ENCODE results near the gene CLIP3. TPM values are rescaled to one million over a fixed set of nuclear protein-coding genes. Genes with fewer than 3 reads are reported as not detected.

Gene CLIP3
- total RNA-seq, 1 donor from 2014 or later, result 59.0 TPM

DNA sequence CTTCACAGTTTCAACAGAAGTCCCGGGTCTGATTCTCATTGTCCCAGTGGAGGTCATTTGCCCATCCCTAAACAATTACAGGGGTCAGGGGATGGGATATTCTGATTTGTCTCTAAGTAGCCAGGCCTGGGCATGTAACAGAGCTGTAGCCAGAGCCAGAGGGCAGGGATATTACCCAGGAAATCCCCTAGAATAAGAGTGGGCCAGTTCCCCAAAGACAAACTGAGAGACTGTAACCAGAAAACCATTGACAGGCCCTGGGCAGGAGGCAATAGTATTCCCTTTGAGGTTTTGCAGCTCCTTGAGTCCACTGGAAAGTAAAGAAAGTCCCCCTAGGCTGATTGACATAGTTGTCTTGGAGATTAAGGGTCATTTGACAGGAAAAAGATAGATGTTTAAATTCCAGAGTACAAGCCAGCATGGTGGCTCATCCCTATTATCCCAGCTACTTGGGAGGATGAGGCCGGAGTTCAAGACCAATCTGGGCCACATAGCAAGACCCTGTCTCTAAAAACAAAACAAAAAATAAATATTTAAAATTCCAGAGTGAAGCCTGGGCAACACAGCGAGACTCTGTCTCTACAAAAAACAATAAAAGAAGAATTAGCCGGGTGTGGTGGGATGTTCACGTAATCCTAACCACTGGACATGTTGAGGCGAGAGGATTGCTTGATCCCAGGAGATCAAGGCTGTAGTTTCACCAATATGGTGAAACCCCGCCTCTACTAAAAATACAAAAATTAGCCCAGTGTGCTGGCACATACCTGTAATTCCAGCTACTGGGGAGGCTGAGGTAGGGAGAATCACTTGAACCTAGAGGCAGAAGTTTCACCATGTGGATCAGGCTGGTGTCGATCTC is 39.5 kb downstream of the CLIP3 start:
- Mint-ChIP-seq H3K4me3 (ENCODE audit: unreplicated experiment) (no peak overlapping the region), H3K9me3 (ENCODE audit: low read depth) (no peaks in the 10 kb centered on the region), H3K4me1 (ENCODE audit: low read depth) (peaks cover 24% of the 10 kb centered on the region), H3K27me3 (ENCODE audit: low read depth) (peaks cover 3% of the 10 kb centered on the region), H3K27ac (ENCODE audit: unreplicated experiment) (peak overlapping the region; percentile 12), H3K36me3 (ENCODE audit: low read depth) (peaks cover 3% of the 10 kb centered on the region)
- TF ChIP-seq, protein P1, sequence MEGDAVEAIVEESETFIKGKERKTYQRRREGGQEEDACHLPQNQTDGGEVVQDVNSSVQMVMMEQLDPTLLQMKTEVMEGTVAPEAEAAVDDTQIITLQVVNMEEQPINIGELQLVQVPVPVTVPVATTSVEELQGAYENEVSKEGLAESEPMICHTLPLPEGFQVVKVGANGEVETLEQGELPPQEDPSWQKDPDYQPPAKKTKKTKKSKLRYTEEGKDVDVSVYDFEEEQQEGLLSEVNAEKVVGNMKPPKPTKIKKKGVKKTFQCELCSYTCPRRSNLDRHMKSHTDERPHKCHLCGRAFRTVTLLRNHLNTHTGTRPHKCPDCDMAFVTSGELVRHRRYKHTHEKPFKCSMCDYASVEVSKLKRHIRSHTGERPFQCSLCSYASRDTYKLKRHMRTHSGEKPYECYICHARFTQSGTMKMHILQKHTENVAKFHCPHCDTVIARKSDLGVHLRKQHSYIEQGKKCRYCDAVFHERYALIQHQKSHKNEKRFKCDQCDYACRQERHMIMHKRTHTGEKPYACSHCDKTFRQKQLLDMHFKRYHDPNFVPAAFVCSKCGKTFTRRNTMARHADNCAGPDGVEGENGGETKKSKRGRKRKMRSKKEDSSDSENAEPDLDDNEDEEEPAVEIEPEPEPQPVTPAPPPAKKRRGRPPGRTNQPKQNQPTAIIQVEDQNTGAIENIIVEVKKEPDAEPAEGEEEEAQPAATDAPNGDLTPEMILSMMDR (IDR thresholded peaks at IDR 0.05), result no peak
- DNase-seq (ENCODE audit: low spot score), result no peak

DNA sequence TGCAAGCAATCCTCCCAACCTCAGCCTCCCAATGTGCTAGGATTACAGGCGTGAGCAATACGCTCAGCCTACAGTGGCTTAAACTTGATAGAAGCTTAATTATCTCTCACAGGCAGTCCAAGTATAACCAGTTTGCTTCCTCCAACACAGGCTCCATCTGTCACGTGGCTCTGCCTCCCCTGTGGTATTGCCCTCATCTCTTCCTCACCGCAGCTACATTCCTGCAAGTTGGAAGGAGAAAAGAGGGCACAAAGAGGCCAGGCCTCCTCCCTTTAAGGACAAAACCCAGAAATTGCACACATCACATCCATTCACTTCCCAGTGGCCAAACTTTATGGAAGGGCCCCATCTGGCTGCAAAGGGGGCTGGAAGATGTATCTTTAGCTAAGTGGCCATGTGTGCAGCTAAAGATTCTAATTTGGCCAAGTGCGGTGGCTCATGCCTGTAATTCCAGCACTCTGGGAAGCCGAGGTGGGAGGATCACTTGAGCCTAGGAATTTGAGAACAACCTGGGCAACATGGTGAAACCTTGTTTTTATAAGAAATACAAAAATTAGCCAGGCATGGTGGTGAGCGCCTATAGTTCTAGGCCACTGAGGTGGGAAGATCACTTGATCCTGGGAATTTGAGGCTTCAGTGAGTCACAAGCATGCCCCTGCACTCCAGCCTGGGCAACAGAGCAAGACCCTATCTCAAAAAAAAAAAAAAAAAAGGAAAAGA is 40.8 kb downstream of the CLIP3 start:
- DNase-seq (ENCODE audit: low spot score), result no peak
- no peak overlapping the region for H3K4me3 Mint-ChIP-seq (ENCODE audit: unreplicated experiment)
- peaks cover 3% of the 10 kb centered on the region for H3K27me3 Mint-ChIP-seq (ENCODE audit: low read depth)
- no peak overlapping the region for H3K27ac Mint-ChIP-seq (ENCODE audit: unreplicated experiment)
- H3K36me3 Mint-ChIP-seq (ENCODE audit: low read depth), result no peaks in the 10 kb centered on the region
- peaks cover 17% of the 10 kb centered on the region for H3K4me1 Mint-ChIP-seq (ENCODE audit: low read depth)
- TF ChIP-seq, protein P1 (IDR thresholded peaks at IDR 0.05), result no peak
- no peaks in the 10 kb centered on the region for H3K9me3 Mint-ChIP-seq (ENCODE audit: low read depth)

DNA sequence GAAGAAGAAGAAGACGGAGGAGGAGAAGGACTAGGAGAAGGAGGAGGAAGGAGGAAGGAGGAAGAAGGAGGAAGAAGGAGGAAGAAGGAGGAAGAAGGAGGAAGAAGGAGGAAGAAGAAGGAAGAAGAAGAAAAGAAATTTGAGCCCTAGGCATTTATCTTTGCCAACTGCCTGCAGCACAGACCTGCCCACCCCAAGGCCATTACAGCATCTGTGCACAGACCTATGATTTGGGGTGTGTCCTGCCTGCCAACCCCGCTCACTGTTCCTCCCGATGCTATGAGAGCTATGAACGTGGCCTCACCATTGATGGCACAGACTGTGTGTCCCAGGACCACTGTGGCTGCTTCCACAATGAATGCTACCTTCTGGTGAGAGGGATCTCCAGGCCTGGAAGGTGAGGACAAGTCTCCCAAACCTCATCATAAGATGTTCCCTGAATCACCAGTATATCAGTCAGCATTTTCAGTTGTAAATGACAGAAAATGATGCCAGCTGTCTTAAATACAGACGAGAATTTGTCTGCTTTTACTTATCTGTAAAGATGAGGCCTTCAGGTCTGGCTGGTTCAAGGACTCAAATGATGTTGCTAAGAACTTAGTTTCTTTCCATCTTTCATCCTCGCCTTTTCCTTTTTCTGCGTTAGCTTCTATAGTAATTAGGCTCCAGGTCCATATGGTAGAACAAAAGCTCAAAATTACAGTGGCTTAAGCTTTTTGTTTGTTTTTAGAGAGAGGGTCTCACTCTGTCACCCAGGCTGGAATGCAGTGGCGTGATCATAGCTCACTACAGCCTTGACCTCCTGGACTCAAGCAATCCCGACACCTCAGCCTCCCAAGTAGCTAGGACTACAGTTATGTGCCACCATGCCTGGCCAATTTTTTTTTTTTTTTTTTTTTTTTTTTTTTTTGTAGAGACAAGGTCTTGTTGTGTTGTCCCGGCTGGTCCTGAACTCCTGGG is 41.6 kb downstream of the CLIP3 start:
- peaks cover 3% of the 10 kb centered on the region for H3K27me3 Mint-ChIP-seq (ENCODE audit: low read depth)
- H3K4me1 Mint-ChIP-seq (ENCODE audit: low read depth), result peaks cover 11% of the 10 kb centered on the region
- no peak for DNase-seq (ENCODE audit: low spot score)
- no peak overlapping the region for H3K4me3 Mint-ChIP-seq (ENCODE audit: unreplicated experiment)
- no peak overlapping the region for H3K27ac Mint-ChIP-seq (ENCODE audit: unreplicated experiment)
- H3K9me3 Mint-ChIP-seq (ENCODE audit: low read depth), result no peaks in the 10 kb centered on the region
- TF ChIP-seq, protein P1 (IDR thresholded peaks at IDR 0.05), result no peak
- no peaks in the 10 kb centered on the region for H3K36me3 Mint-ChIP-seq (ENCODE audit: low read depth)

DNA sequence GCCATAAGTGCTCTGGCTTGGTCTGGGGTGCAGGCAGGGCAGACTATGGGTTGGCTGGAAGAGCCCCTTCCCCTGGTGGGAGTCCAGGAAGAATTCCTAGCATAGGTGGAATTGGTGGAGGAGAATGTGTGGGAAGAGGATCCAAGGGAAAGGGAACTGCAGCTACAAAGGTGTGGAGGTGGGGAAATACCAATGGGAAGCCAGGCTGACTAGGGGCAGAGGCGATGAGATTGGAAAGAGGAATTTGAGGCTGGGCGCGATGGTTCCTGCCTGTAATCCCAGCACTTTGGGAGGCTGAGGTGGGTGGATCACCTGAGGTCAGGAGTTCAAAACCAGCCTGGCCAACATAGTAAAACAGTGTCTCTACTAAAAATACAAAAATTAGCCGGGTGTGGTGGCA is 42.5 kb downstream of the CLIP3 start:
- H3K27ac Mint-ChIP-seq (ENCODE audit: unreplicated experiment), result no peak overlapping the region
- H3K36me3 Mint-ChIP-seq (ENCODE audit: low read depth), result no peaks in the 10 kb centered on the region
- H3K4me1 Mint-ChIP-seq (ENCODE audit: low read depth), result peaks cover 7% of the 10 kb centered on the region
- DNase-seq (ENCODE audit: low spot score), result no peak
- TF ChIP-seq, protein P1 (IDR thresholded peaks at IDR 0.05), result no peak
- peaks cover 12% of the 10 kb centered on the region for H3K27me3 Mint-ChIP-seq (ENCODE audit: low read depth)
- H3K4me3 Mint-ChIP-seq (ENCODE audit: unreplicated experiment), result no peak overlapping the region
- no peaks in the 10 kb centered on the region for H3K9me3 Mint-ChIP-seq (ENCODE audit: low read depth)

Data from chondrocyte (in vitro differentiated cells).